GM21390 (cell line): Measurements from ENCODE around the gene HIPK4.
"Not testable (repeated sequence)": the region's sequence is repeated elsewhere in the genome, so short reads cannot be mapped to it uniquely, and the experiment has no call there.

Experiments
- ATAC-seq: cut with Tn5 transposase; IDR thresholded peaks from one replicate; pipeline ENCODE4 v1.9.1; 2021; ENCODE audit not compliant: unreplicated experiment

The HIPK4 gene

GRCh38 chr19:40390084-40390742 lies at the start of gene HIPK4:
Gene HIPK4, minus strand, starts transcription at chr19:40390181. Its CDS starts 279 bp downstream, at chr19:40389902.
- no peak for ATAC-seq

DNA sequence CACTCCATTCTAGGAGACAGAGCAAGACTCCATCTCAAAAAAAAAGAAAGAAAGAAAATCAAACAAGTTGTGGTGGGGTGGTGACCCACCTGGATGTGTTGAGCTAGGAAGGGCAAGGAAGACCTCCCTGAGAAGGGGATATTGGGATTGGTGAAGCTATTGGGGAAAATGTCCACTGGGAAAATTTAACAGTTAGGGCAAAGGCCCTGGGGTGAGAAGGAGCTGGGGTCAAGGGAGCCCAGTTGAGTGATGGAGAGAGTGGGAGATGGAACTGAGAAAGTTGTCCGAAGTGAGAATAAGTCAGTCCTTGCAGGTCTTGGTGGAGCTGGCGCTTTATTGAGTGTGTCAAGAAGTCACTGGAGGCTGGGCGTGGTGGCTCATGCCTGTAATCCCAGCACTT lies 48.3 kb upstream of the HIPK4 start:
- no peak for ATAC-seq

GRCh38 chr19:40433391-40434216 lies 43.6 kb upstream of the HIPK4 start:
- peak; percentile 62 for ATAC-seq

DNA sequence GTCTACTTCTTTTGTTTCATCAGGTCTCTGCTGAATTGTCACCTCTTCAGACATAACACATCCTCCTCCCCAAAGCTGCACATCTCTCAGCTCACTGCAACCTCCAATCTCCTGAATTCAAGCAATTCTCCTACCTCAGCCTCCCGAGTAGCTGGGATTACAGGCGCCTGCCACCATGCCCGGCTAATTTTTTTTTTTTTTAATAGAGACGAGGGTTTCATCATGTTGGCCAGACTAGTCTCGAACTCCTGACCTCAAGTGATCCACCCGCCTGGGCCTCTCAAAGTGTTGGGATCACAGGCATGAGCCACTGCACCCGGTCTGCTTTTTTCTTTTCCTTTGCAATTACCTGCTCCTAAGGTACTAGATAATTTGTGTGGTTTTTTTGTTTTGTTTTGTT lies 42.8 kb upstream of the HIPK4 start:
- ATAC-seq, result not testable (repeated sequence)

DNA sequence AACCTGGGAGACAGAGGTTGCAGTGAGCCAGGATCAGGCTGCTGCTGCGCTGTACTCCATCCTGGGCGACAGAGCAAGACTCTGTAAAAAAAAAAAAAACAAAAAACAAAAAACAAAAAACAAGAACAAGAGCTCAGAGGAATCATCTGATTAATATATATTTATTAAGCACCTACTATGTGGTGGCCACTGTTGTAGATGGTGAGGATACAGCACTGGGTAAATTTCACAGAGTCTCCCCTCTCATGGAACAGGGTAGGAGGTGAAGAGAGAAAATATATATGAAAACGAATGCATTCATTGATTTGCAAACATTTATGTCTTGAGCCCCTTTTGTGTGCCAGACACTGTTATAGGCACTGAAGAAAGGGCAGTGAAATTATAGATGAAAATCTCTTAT lies 41.7 kb upstream of the HIPK4 start:
- no peak for ATAC-seq

GRCh38 chr19:40430242-40430641 lies 40.3 kb upstream of the HIPK4 start:
- not testable (repeated sequence) for ATAC-seq

DNA sequence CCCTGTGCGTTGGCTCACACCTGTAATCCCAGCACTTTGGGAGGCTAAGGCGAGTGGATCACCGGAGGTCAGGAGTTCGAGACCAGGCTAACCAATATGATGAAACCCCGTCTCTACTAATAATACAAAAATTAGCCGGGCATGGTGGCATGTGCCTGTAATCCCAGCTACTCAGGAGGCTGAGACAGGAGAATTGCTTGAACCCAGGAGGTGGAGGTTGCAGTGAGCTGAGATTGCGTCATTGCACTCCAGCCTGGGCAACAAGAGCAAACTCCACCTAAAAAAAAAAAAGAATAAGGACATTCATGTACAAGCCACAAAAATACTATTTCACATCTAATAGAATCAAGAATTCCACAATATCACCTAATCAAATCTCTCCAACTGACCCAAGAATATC lies 38.2 kb upstream of the HIPK4 start:
- not testable (repeated sequence) for ATAC-seq

DNA sequence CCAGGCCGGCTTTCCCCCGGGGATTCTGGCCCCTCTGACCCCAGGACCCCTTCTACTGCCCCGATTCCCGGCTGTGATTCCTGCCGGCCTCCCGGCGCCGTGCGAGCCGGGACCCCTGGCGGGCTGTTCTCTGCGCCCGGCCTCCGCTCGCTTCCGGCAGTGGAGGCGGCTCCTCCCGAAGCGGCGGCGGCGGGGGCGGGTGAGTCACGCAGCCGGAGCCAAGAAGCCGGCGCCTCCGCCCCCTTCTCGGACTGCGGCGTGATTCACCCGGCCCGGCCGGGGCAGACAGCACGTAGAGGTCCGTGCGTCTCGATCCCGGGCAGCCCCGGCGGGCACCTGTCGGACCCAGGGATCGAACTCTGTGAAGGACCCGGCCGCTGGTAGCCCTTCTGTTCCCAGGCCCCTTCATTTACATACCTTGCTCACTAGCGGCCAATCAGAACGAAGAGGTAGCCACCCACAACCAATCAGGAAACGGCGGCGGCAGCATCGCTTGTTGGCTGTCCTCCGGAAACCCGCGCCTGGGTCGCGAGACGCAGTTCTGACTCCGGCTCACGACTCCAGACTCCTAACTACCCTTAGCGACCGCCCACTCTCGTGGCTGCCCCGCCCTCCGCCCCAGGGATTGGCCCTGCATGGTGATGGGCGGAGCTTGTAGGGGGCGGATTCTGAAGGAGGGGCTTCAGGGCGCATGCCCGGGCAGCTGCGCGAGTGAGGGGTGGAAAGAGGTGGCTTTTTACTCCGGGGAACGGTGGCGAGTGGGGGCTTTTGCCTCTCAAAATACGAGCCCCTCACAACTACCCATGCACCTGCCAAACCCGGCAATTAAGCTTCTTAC lies 35.7 kb upstream of the HIPK4 start, which contains the start of gene SERTAD1:
Gene SERTAD1 (minus strand): TSS at position 543 of the 838 bp plus-strand sequence. CDS start 2,446 bp downstream, outside the sequence.
- peak; percentile 78 for ATAC-seq

GRCh38 chr19:40424637-40425449 lies 34.9 kb upstream of the HIPK4 start:
- ATAC-seq, result no peak

DNA sequence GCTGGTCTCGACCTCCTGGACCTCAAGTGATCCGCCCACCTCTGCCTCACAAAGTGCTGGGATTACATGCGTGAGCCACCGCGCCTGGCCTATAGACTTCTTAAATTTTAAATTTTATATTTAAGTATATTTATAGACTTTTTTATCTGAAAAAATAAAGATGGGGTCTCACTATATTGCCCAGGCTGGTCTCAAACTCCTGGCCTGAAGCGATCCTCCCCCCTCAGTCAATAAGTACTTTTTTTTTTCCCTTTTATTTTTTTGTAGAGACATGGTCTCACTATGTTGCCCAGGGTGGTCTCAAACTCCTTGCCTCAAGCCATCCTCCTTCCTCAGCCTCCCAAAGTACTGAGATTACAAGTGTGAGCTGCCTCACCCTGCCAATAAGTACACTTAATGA lies 34.0 kb upstream of the HIPK4 start:
- no peak for ATAC-seq

- ATAC-seq, result no peak
Measured at GRCh38 chr19:40422748-40423566, 33.0 kb upstream of the HIPK4 start.

DNA sequence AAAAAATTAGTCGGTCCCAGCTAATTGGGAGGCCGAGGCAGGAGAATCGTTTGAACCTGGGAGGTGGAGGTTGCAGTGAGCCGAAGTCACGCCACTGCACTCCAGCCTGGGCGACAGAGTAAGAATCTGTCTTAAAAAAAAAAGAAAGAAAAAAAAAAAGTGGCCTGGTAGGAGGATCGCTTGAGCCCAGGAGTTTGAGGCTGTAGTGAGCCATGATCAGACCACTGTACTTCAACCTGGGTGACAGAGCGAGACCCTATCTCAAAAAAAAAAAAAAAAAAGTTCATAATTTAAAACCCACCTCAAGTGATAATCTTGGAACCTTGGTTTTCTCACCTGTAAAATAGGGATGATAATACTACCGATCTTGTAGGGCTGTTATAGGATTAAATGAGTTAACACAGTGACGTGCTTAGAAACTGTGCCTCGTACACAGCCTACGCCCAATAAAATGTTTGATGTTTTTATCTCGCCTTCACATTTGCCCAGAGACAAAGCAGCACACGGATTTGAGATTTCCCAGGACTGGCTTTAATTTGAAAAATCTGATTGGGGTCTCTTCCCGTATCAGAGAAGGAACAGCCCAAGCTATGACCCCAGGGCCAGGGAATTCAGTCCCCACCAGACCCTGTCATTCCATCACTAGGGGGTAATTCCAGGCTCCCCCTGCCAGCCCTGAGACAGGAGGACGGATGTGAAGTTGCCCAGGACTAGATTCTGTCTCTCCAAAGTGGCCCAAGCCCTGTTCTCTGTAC lies 32.2 kb upstream of the HIPK4 start:
- no peak for ATAC-seq

- peak; percentile 37 for ATAC-seq
Measured at GRCh38 chr19:40420766-40421765, 31.1 kb upstream of the HIPK4 start.

DNA sequence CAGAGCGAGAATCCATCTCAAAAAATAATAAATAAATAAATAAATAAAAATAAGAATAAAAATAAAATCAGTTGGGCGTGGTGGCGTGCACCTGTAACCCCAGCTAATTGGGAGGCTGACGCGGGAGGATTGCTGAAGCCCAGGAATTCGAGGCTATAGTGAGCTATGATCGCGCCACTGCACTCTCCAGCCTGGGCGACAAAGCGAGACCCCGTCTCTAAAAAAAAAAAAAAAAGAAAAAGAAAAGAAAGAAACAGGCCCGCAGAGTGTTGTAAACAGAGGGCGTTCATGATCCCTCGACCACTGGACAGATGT lies 30.4 kb upstream of the HIPK4 start:
- ATAC-seq, result no peak

GRCh38 chr19:40419780-40420179 lies 29.8 kb upstream of the HIPK4 start:
- ATAC-seq, result no peak

- ATAC-seq, result no peak
Measured at GRCh38 chr19:40419066-40419612, 29.2 kb upstream of the HIPK4 start.

DNA sequence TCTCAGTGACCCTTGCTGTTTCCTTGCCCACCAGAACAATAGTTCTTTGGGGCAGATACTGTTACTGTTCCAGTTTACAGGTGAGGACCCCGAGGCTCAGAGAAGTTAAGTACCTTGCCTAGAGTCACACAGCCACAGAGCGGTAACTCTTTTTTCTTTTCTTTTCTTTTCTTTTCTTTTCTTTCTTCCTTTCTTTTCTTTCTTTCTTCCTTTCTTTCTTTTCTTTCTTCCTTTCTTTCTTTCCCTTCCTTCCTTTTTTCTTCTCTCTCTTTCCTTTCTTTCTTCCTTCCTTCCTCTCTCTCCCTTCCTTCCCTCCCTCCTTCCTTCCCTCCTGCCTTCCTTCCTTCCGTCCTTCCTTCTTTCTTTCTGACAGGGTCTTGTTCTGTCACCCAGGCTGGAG lies 28.1 kb upstream of the HIPK4 start:
- no peak for ATAC-seq

DNA sequence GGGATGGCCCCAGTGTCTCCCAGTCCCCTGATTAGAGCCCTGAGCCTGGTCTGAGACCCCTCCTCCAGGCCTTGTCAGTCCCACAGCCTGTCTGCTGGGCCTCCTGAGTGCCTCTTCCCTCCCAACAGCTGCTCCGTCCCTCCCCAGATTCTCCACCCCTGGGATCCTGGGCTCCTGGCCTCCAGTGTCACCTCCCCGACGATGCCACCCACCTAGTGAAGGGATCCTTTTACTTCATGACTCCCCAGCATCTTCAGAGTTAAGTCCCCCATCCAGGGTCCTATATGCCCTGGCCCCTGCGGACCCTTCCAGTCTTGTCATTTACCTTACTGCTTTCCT lies 27.6 kb upstream of the HIPK4 start:
- no peak for ATAC-seq
